NOMO-1 treated with DMSO at 0.1 percent for 48 hours (cell line): Measurements from ENCODE around the gene OSBPL6.
"Not testable (repeated sequence)": the region's sequence is repeated elsewhere in the genome, so short reads cannot be mapped to it uniquely, and the experiment has no call there.

ENCODE experiments used
- DNase-seq: peaks from one replicate; lab custom pipeline; 2025; ENCODE audit not compliant: unreplicated experiment; lab: John Stamatoyannopoulos, UW

OSBPL6 gene

GRCh38 chr2:178296394-178297090 lies 102.2 kb downstream of the OSBPL6 start:
- DNase-seq, result no peak

GRCh38 chr2:178297091-178297411 lies 102.7 kb downstream of the OSBPL6 start:
- no peak for DNase-seq

GRCh38 chr2:178298785-178299212 lies 104.5 kb downstream of the OSBPL6 start:
- no peak for DNase-seq

GRCh38 chr2:178301649-178302238 lies 107.4 kb downstream of the OSBPL6 start:
- DNase-seq, result no peak

DNA sequence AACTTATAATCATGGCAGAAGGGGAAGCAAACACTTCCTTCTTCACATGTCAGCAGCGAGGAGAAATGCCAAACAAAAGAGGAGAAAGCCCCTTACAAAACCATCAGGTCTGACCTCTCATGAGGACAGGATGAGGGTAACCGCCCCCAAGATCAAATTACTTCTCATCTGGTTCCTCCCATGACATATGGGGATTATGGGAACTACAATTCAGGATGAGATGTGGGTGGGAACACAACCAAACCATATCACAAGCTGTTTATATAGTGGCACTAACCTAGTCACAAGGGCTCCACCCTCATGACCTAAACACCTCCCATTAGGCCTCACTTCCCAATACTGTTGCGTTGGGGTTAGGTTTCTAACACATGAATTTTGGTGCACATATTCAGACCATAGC lies 110.0 kb downstream of the OSBPL6 start:
- no peak for DNase-seq

DNA sequence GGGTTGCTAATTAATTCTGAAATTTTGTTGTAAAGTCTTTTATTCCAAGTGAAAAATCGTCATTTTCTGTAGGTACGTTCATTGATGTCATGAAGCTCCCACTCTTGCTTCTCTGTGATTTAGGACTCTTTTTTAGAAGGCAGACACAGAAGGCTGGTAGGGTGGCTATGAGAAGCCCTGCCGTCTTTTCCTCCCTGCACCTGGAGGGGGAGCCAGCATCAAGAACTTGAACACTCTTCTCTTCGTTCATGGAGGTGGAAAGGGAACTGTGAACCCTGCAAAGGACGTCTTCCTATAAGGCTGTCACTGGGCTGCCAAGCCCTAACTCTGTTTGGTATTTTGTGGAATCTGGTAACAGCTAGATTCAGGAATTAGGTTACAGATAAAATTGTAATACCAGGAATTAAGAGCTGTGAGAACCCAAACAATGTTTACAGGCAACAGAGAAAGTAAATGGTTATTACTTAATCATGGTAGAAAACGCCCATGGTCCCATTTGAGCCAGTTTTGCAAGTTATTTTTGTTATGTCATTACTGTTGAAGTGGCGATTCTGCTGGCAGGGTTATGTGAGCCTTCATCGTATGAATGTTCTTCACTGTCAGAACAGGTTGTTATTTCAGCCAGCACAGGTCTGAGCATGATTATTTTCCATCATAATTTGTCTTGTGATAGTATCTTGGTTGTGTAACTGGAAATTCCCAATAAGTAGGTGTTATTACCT lies 112.2 kb downstream of the OSBPL6 start:
- DNase-seq, result peak; percentile 33

DNA sequence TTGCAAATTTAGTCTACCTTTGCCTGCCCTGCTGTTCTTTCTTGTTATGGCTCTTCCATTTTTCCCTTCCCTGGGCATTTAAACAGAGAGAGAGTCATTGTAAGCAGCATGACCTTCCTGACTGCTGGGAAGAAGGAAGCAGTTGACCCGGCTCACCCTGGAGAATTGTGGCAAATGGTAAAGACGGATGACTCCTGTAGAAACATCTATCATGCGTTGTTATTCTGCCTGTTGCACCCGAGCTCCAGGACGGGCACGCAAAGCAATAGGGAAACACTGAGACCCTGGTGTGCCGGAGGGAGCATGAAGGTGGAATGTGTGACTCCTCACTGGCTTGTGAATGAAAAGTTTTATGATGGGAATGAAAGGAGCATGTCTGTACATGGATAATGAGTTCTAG lies 113.3 kb downstream of the OSBPL6 start:
- no peak for DNase-seq

GRCh38 chr2:178309541-178309940 lies 115.2 kb downstream of the OSBPL6 start:
- DNase-seq, result no peak

GRCh38 chr2:178315078-178315477 lies 120.8 kb downstream of the OSBPL6 start:
- DNase-seq, result no peak

GRCh38 chr2:178315488-178315948 lies 121.2 kb downstream of the OSBPL6 start:
- no peak for DNase-seq

- DNase-seq, result no peak
Observed at GRCh38 chr2:178317811-178318210, 123.5 kb downstream of the OSBPL6 start.

DNA sequence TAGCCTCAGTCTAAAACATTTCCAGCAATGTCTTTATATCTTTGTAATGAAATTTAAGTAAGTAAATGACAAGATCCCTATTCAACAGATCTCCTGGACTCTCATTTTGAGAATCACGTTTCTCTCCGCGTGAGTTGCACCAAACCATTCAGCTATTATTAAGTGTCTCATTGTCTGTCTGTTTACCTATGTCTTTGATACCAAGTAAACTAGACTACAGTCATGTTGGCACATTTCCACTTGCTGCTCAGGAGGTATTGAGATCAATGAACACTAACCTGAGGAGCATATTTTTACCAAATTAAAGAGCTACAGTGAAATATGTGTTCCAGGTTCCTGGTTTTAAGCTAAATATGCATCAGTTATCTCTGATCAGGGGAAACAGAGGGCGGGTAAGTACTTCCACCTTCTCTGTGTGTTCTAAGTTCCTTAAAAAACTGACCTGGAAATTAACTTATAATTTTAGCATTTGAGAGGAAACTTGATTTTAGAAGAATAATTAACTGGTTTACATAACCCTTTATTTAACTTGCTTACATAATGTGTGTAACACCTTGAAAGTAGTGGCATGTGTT lies 125.8 kb downstream of the OSBPL6 start:
- DNase-seq, result no peak

GRCh38 chr2:178322068-178322467 lies 127.8 kb downstream of the OSBPL6 start:
- DNase-seq, result no peak

DNA sequence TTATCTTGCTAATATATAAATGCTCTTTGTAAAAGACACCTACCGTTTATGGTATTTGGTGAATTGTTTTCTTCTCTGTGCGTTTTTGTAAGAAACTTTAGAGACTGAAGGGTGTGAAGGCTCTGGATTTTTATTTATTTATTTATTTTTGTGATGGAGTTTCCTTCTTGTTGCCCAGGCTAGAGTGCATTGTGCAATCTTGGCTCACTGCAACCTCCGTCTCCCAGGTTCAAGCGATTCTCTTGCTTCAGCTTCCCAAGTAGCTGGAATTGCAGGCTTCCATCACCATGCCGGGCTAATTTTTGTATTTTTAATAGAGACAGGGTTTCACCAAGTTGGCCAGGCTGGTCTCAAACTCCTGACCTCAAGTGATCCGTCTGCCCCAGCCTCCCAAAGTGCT lies 129.0 kb downstream of the OSBPL6 start:
- DNase-seq, result not testable (repeated sequence)

GRCh38 chr2:178324077-178324476 lies 129.8 kb downstream of the OSBPL6 start:
- DNase-seq, result no peak

- no peak for DNase-seq
Observed at GRCh38 chr2:178325268-178325667, 131.0 kb downstream of the OSBPL6 start.

DNA sequence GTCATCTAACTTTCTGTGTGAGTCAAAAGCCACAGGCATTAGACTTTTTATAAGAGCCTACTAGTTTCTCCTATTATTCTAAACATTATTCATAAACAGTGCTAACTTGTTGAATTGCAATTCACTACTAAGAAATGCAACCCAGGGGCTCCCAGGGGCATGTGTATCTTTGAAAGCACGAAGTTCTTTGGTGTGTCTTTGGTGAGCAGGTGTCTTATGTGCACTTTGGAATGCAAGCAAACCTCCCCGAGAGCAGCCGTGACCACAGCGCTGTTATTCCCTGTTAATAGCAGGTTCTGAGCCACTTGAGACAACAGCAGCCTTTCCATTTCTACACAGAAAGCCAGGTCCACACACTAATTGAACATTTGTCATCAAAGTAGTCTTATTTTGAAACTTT lies 133.2 kb downstream of the OSBPL6 start:
- DNase-seq, result no peak

DNA sequence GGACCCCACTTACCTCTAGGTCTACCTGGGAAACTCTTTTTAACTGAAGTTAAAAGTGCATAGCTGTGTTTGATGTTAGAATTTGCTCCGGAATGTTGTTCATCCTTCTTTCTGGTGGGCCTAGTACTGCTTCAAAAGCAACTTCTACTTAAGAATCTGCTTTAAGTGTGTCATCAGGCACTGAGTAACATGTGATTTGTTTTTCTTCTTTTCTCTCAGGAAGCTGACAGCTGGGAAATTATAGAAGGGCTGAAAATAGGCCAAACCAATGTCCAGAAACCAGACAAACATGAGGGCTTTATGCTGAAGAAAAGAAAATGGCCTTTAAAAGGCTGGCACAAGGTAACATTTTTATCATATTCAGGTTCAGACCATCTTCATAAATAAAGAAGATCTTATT lies 133.7 kb downstream of the OSBPL6 start:
- no peak for DNase-seq

GRCh38 chr2:178330175-178331017 lies 136.1 kb downstream of the OSBPL6 start:
- no peak for DNase-seq

- DNase-seq, result no peak
Observed at GRCh38 chr2:178331474-178332432, 137.4 kb downstream of the OSBPL6 start.
